Stimulated activated memory B cell treated with anti-CD40 and anti-IgM and Interleukin-4, amounts not matched to agents 10 μg/mL and 1 μg/mL and 100 μg/mL, for 72 hours (primary cell): Measurements from ENCODE around the gene C17orf58.
"Not testable (repeated sequence)": the region's sequence is repeated elsewhere in the genome, so short reads cannot be mapped to it uniquely, and the experiment has no call there.

Source experiments
- ATAC-seq: fragments of 150-1000 bp; cut with Tn5 transposase; 2 replicates; pipeline ENCODE4 v1.10.0; 2021
- H3K27ac Mint-ChIP-seq: one replicate; pipeline ENCODE4 v1.8.0; 2022; ENCODE audit warnings: mild to moderate bottlenecking, mixed read lengths
- H3K27me3 Mint-ChIP-seq: one replicate; pipeline ENCODE4 v1.8.0; 2022; ENCODE audit warnings: mixed read lengths
- H3K36me3 Mint-ChIP-seq: one replicate; pipeline ENCODE4 v1.8.0; 2022; ENCODE audit warnings: mixed read lengths
- H3K4me1 Mint-ChIP-seq: one replicate; pipeline ENCODE4 v1.8.0; 2022; ENCODE audit warnings: mixed read lengths
- H3K4me3 Mint-ChIP-seq: one replicate; pipeline ENCODE4 v1.8.0; 2022; ENCODE audit warnings: mild to moderate bottlenecking, moderate library complexity, mixed read lengths
- H3K9me3 Mint-ChIP-seq: one replicate; pipeline ENCODE4 v1.8.0; 2022; ENCODE audit warnings: mixed read lengths

Gene C17orf58

GRCh38 chr17:67990909-67991308 lies 5.4 kb downstream of the C17orf58 start:
- no peak for ATAC-seq
- no peak overlapping the region for H3K27ac Mint-ChIP-seq

GRCh38 chr17:67983383-67983688 lies 12.9 kb downstream of the C17orf58 start:
- Mint-ChIP-seq H3K9me3 (no peaks in the 10 kb centered on the region), H3K27me3 (no peaks in the 10 kb centered on the region), H3K4me3 (no peak overlapping the region), H3K36me3 (peaks cover 12% of the 10 kb centered on the region), H3K27ac (no peak overlapping the region), H3K4me1 (peaks cover 16% of the 10 kb centered on the region)
- no peak for ATAC-seq

More at GRCh38 chr17:67990909-67991308, 5.4 kb downstream of the C17orf58 start:
- Mint-ChIP-seq H3K4me1 (peaks cover 28% of the 10 kb centered on the region), H3K36me3 (no peaks in the 10 kb centered on the region), H3K27me3 (peaks cover 5% of the 10 kb centered on the region), H3K9me3 (no peaks in the 10 kb centered on the region), H3K4me3 (no peak overlapping the region)

- Mint-ChIP-seq H3K4me3 (no peak overlapping the region), H3K27ac (no peak overlapping the region), H3K9me3 (no peaks in the 10 kb centered on the region), H3K4me1 (peaks cover 18% of the 10 kb centered on the region), H3K36me3 (peaks cover 12% of the 10 kb centered on the region), H3K27me3 (no peaks in the 10 kb centered on the region)
- no peak for ATAC-seq
Measured at GRCh38 chr17:67982686-67983382, 13.4 kb downstream of the C17orf58 start.

GRCh38 chr17:67982034-67982640 lies 14.1 kb downstream of the C17orf58 start:
- Mint-ChIP-seq H3K27ac (no peak overlapping the region), H3K4me1 (peaks cover 18% of the 10 kb centered on the region), H3K36me3 (peaks cover 12% of the 10 kb centered on the region), H3K4me3 (no peak overlapping the region), H3K9me3 (no peaks in the 10 kb centered on the region), H3K27me3 (no peaks in the 10 kb centered on the region)
- ATAC-seq: no peak

- H3K27me3 Mint-ChIP-seq, H3K27ac Mint-ChIP-seq, H3K4me3 Mint-ChIP-seq, ATAC-seq, H3K9me3 Mint-ChIP-seq: not testable (repeated sequence)
- H3K36me3 Mint-ChIP-seq: peaks cover 12% of the 10 kb centered on the region
- H3K4me1 Mint-ChIP-seq: peaks cover 18% of the 10 kb centered on the region
Measured at GRCh38 chr17:67980883-67981282, 15.4 kb downstream of the C17orf58 start.

- Mint-ChIP-seq H3K36me3 (peaks cover 16% of the 10 kb centered on the region), H3K9me3 (no peaks in the 10 kb centered on the region), H3K27me3 (no peaks in the 10 kb centered on the region), H3K27ac (no peak overlapping the region), H3K4me3 (no peak overlapping the region), H3K4me1 (peaks cover 18% of the 10 kb centered on the region)
- ATAC-seq: no peak
Measured at GRCh38 chr17:67980456-67980855, 15.8 kb downstream of the C17orf58 start.

GRCh38 chr17:67976306-67976705 lies 20.0 kb downstream of the C17orf58 start:
- not testable (repeated sequence) for H3K9me3 Mint-ChIP-seq, H3K4me3 Mint-ChIP-seq, H3K27me3 Mint-ChIP-seq, ATAC-seq, H3K27ac Mint-ChIP-seq
- peaks cover 18% of the 10 kb centered on the region for H3K4me1 Mint-ChIP-seq
- H3K36me3 Mint-ChIP-seq: peaks cover 32% of the 10 kb centered on the region

- Mint-ChIP-seq H3K36me3 (peaks cover 26% of the 10 kb centered on the region), H3K27me3 (no peaks in the 10 kb centered on the region), H3K9me3 (no peaks in the 10 kb centered on the region), H3K4me1 (peaks cover 8% of the 10 kb centered on the region), H3K4me3 (no peak overlapping the region), H3K27ac (no peak overlapping the region)
- ATAC-seq: no peak
Measured at GRCh38 chr17:67974598-67975066, 21.6 kb downstream of the C17orf58 start.

GRCh38 chr17:67974185-67974584 lies 22.1 kb downstream of the C17orf58 start:
- H3K36me3 Mint-ChIP-seq: peaks cover 26% of the 10 kb centered on the region
- H3K27me3 Mint-ChIP-seq: no peaks in the 10 kb centered on the region
- no peak for ATAC-seq
- no peaks in the 10 kb centered on the region for H3K9me3 Mint-ChIP-seq
- H3K4me3 Mint-ChIP-seq: no peak overlapping the region
- H3K4me1 Mint-ChIP-seq: peaks cover 8% of the 10 kb centered on the region
- H3K27ac Mint-ChIP-seq: no peak overlapping the region

GRCh38 chr17:67970783-67971182 lies 25.5 kb downstream of the C17orf58 start:
- Mint-ChIP-seq H3K27ac (no peak overlapping the region), H3K4me3 (no peak overlapping the region), H3K36me3 (peaks cover 29% of the 10 kb centered on the region), H3K4me1 (no peaks in the 10 kb centered on the region), H3K27me3 (no peaks in the 10 kb centered on the region), H3K9me3 (no peaks in the 10 kb centered on the region)
- ATAC-seq: no peak

GRCh38 chr17:67963145-67963572 lies 33.1 kb downstream of the C17orf58 start:
- H3K9me3 Mint-ChIP-seq, H3K4me3 Mint-ChIP-seq, H3K27ac Mint-ChIP-seq, H3K27me3 Mint-ChIP-seq, H3K4me1 Mint-ChIP-seq: not testable (repeated sequence)
- ATAC-seq: peak; percentile 72
- peaks cover 39% of the 10 kb centered on the region for H3K36me3 Mint-ChIP-seq

GRCh38 chr17:67962156-67962555 lies 34.1 kb downstream of the C17orf58 start:
- H3K27ac Mint-ChIP-seq, H3K4me1 Mint-ChIP-seq, H3K27me3 Mint-ChIP-seq, H3K9me3 Mint-ChIP-seq, H3K4me3 Mint-ChIP-seq, ATAC-seq: not testable (repeated sequence)
- peaks cover 37% of the 10 kb centered on the region for H3K36me3 Mint-ChIP-seq

GRCh38 chr17:67960276-67960675 lies 36.0 kb downstream of the C17orf58 start:
- H3K36me3 Mint-ChIP-seq: peaks cover 35% of the 10 kb centered on the region
- H3K27ac Mint-ChIP-seq: not testable (repeated sequence)

GRCh38 chr17:67959510-67959909 lies 36.8 kb downstream of the C17orf58 start:
- H3K27me3 Mint-ChIP-seq: no peaks in the 10 kb centered on the region
- ATAC-seq: no peak
- peak overlapping the region; percentile 42 for H3K27ac Mint-ChIP-seq
- H3K36me3 Mint-ChIP-seq: peaks cover 30% of the 10 kb centered on the region
- H3K9me3 Mint-ChIP-seq: no peaks in the 10 kb centered on the region
- no peak overlapping the region for H3K4me3 Mint-ChIP-seq
- no peaks in the 10 kb centered on the region for H3K4me1 Mint-ChIP-seq

More at GRCh38 chr17:67960276-67960675, 36.0 kb downstream of the C17orf58 start:
- H3K27me3 Mint-ChIP-seq, H3K9me3 Mint-ChIP-seq, ATAC-seq, H3K4me3 Mint-ChIP-seq, H3K4me1 Mint-ChIP-seq: not testable (repeated sequence)

GRCh38 chr17:67950945-67951344 lies 45.3 kb downstream of the C17orf58 start:
- Mint-ChIP-seq H3K27ac (no peak overlapping the region), H3K27me3 (no peaks in the 10 kb centered on the region), H3K4me3 (no peak overlapping the region), H3K36me3 (peaks cover 55% of the 10 kb centered on the region), H3K9me3 (no peaks in the 10 kb centered on the region), H3K4me1 (no peaks in the 10 kb centered on the region)
- no peak for ATAC-seq

GRCh38 chr17:67947325-67947813 lies 48.9 kb downstream of the C17orf58 start:
- Mint-ChIP-seq H3K36me3 (peaks cover 63% of the 10 kb centered on the region), H3K27ac (no peak overlapping the region)

More at GRCh38 chr17:67947325-67947813, 48.9 kb downstream of the C17orf58 start:
- Mint-ChIP-seq H3K27me3 (no peaks in the 10 kb centered on the region), H3K9me3 (no peaks in the 10 kb centered on the region), H3K4me1 (no peaks in the 10 kb centered on the region), H3K4me3 (no peak overlapping the region)
- ATAC-seq: no peak
